Thyroid gland (tissue), 4 donors: ENCODE results near the gene OSBP. TPM values are rescaled to one million over a fixed set of nuclear protein-coding genes. Genes with fewer than 3 reads are reported as not detected.

ENCODE experiments used
- DNase-seq, 2 donors: peaks; one replicate each; pipeline ENCODE4 v3.0.0-alpha.2; 2019
- H3K27ac ChIP-seq, 3 donors: fragments of 200-600 bp; sonication (generic); 1 replicate in 2 of 3; 2 replicates in 1 of 3; pipeline ENCODE4 v1.5.1; 2016 to 2019; ENCODE audit warnings: mild to moderate bottlenecking in 1 of 3, moderate library complexity in 1 of 3
- H3K27me3 ChIP-seq: fragments of 200-600 bp; sonication (generic); one replicate; pipeline ENCODE4 v1.5.1; 2019
- H3K36me3 ChIP-seq, 2 donors: fragments of 200-600 bp; sonication (generic); one replicate each; pipeline ENCODE4 v1.5.1; 2016 to 2019
- H3K4me1 ChIP-seq, 2 donors: fragments of 200-600 bp; sonication (generic); one replicate each; pipeline ENCODE4 v1.5.1; 2017 to 2019
- H3K4me3 ChIP-seq, 3 donors: fragments of 200-600 bp; sonication (generic); replicated peaks in 1 of 3; 1 replicate in 2 of 3; 2 replicates in 1 of 3; pipeline ENCODE4 v1.5.1; 2016; ENCODE audit warnings: mild to moderate bottlenecking in 1 of 3
- H3K9me3 ChIP-seq: fragments of 200-600 bp; sonication (generic); one replicate; pipeline ENCODE4 v1.5.1; 2017
- POLR2A ChIP-seq, 2 donors: fragments of 450-650 bp; IDR thresholded peaks; one replicate each; pipeline ENCODE4 v1.6.1; 2017; ENCODE audit warnings: antibody characterized with exemption in 2 of 2, mild to moderate bottlenecking in 2 of 2, moderate library complexity in 1 of 2
- WGBS, 2 donors: methylation state at CpG; one replicate each; pipeline ENCODE4 v1.1.5; 2017; 5-methylcytosine and 5-hydroxymethylcytosine counted together
- intact Hi-C: fragments of 100-400 bp; cut with DNase I; formaldehyde crosslinking; loops from one replicate; pipeline ENCODE4 v1.15.1; 2023
- microRNA-seq: library from miRNA; unstranded; fragments of <30 nt; microRNA quantifications from one replicate; pipeline ENCODE4, GENCODE V29; 2016
- small RNA-seq: library from RNA; depleted of rRNA; stranded (forward); fragments of <200 nt; gene quantifications from one replicate; pipeline ENCODE3, GENCODE V24; 2016
- total RNA-seq, 4 donors: library from RNA; depleted of rRNA; stranded (reverse); fragments of >200 nt; gene quantifications; one replicate each; pipeline ENCODE4 v1.2.3, GENCODE V29; 2016
- TF ChIP-seq, protein P1 (sequence below), 6 experiments: fragments of 200-600 bp in 3 of 6; fragments of 450-650 bp in 3 of 6; sonication (generic) in 3 of 6; IDR thresholded peaks; one replicate each; pipeline ENCODE4 v1.5.1; 2016 to 2019; ENCODE audit warnings: antibody characterized with exemption in 6 of 6, mild to moderate bottlenecking in 2 of 6, inconsistent platforms in 1 of 6, moderate library complexity in 1 of 6

The OSBP gene
- total RNA-seq, 4 donors from 2014 or later: 47.3 to 59.6 (median 49.5) TPM

DNA sequence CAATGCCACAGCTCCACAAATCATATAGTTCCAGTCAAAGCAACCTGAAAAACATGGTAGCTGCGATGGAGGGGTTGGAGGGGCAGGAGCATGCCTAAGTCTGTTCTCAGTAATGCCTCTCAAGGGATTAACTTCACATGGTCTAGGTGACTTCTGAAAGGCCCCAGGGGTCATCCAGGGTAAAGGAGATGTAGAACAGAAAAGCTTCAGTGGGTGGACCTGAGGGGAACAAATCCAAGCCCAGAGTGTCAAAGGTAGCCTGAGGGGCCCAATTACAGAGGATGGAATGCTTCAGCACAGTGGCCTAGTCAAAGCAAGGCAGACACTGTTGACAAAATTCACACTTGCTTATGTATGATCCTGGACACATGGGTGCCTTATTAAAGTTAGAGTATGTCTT is 80.9 kb downstream of the OSBP start:
- intact Hi-C loops: loop anchor here (10.0 kb wide), 1 partner anchor 140 kb away; no protein-coding TSS in a partner anchor
- H3K4me1 ChIP-seq: no peaks in the 10 kb centered on the region
- H3K27me3 ChIP-seq: no peaks in the 10 kb centered on the region
- DNase-seq: no peak
- no peak overlapping the region for H3K4me3 ChIP-seq
- no peaks in the 10 kb centered on the region for H3K36me3 ChIP-seq
- TF ChIP-seq, protein P1, sequence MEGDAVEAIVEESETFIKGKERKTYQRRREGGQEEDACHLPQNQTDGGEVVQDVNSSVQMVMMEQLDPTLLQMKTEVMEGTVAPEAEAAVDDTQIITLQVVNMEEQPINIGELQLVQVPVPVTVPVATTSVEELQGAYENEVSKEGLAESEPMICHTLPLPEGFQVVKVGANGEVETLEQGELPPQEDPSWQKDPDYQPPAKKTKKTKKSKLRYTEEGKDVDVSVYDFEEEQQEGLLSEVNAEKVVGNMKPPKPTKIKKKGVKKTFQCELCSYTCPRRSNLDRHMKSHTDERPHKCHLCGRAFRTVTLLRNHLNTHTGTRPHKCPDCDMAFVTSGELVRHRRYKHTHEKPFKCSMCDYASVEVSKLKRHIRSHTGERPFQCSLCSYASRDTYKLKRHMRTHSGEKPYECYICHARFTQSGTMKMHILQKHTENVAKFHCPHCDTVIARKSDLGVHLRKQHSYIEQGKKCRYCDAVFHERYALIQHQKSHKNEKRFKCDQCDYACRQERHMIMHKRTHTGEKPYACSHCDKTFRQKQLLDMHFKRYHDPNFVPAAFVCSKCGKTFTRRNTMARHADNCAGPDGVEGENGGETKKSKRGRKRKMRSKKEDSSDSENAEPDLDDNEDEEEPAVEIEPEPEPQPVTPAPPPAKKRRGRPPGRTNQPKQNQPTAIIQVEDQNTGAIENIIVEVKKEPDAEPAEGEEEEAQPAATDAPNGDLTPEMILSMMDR (IDR thresholded peaks at IDR 0.05): no peak
- no peak for TF ChIP-seq POLR2A (IDR thresholded peaks at IDR 0.05)
- no peak overlapping the region for H3K27ac ChIP-seq
- H3K9me3 ChIP-seq: no peaks in the 10 kb centered on the region
- 73 to 90% methylated on average over 1 of the region's 1 CpG for WGBS, 2 donors

DNA sequence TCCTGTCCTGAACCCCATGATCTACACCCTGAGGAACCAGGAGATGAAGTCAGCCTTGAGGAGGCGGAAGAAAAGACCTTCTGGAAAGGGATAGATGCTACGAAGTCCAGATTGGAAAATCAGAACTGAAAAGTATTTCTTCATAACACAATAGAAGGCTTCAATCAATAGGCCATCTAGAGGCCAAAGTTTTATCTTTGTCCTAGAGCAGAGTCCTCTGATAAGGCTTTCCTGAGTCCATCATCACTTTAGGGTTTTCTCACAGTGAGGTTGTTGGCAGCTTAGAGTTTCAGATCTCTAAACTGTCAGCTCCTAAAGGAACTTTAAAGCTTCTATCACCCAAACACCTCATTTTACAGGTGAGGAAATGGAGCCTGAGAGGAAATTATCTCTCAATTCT is 83.0 kb downstream of the OSBP start:
- H3K27me3 ChIP-seq: no peaks in the 10 kb centered on the region
- no peaks in the 10 kb centered on the region for H3K36me3 ChIP-seq
- no peak overlapping the region for H3K4me3 ChIP-seq
- intact Hi-C loops: loop anchor here (10.0 kb wide), 1 partner anchor 142 kb away; no protein-coding TSS in a partner anchor
- H3K27ac ChIP-seq: no peak overlapping the region
- 87 to 98% methylated on average over 2 of the region's 2 CpGs for WGBS, 2 donors
- TF ChIP-seq, protein P1 (IDR thresholded peaks at IDR 0.05): no peak
- no peak for TF ChIP-seq POLR2A (IDR thresholded peaks at IDR 0.05)
- no peaks in the 10 kb centered on the region for H3K9me3 ChIP-seq
- no peaks in the 10 kb centered on the region for H3K4me1 ChIP-seq
- DNase-seq: no peak

DNA sequence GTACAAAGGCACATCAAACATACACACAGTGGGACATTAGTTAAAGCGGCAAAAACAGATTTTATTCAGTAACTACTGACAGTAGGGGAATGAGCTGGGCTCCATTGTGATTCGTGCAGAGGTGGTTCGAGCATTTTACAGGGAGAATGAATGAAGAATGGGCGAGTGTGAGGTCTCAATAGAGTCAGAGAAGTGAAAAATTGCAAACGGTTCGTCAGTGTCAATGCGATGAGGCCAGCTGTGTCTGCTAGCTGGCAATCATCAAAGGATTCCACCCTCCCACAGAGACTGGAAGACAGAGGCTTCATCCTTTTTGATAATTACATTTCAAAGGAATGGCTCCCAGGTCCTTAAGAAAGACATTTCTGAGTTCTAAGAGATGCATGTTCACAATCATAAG is 86.9 kb downstream of the OSBP start:
- no peaks in the 10 kb centered on the region for H3K36me3 ChIP-seq
- H3K4me1 ChIP-seq: no peaks in the 10 kb centered on the region
- 55 to 58% methylated on average over 7 of the region's 7 CpGs for WGBS, 2 donors
- intact Hi-C loops: no loop called here
- no peak overlapping the region for H3K27ac ChIP-seq
- TF ChIP-seq POLR2A (IDR thresholded peaks at IDR 0.05): no peak
- TF ChIP-seq, protein P1 (IDR thresholded peaks at IDR 0.05): no peak
- H3K4me3 ChIP-seq: no peak overlapping the region
- no peaks in the 10 kb centered on the region for H3K9me3 ChIP-seq
- DNase-seq: no peak
- H3K27me3 ChIP-seq: no peaks in the 10 kb centered on the region

Small RNA genes lying within 50 kb of the gene (microRNA-seq; reads per million reads assigned to microRNA genes)
- gene MIR3162: not detected

Small RNA genes lying within 50 kb of the gene (small RNA-seq; reads per million reads assigned to genes)
- gene MIR3162: not detected

Other genes starting within 250 kb of the OSBP start
- not detected for gene OR5A2, start 189.4 kb downstream of the OSBP start, total RNA-seq
- under 1 TPM in 1 of 4 donors, not detected in 3; 0.05 TPM for gene OR5A1, start 179.3 kb downstream of the OSBP start, total RNA-seq
- not detected for gene OR4D6, start 158.8 kb downstream of the OSBP start, total RNA-seq
- not detected for gene OR4D10, start 142.5 kb downstream of the OSBP start, total RNA-seq
- gene OR4D11, start 112.2 kb downstream of the OSBP start, total RNA-seq: not detected
- not detected for gene OR4D9, start 104.2 kb downstream of the OSBP start, total RNA-seq
- gene PATL1, start 53.3 kb upstream of the OSBP start, total RNA-seq: 10 to 100 TPM; 14.5 to 19.8 (median 17.0) TPM
- gene OR10V1, start 98.1 kb upstream of the OSBP start, total RNA-seq: not detected
- gene STX3, start 139.6 kb upstream of the OSBP start, total RNA-seq: 10 to 100 TPM; 36.5 to 46.4 (median 41.6) TPM
- 10 to 100 TPM; 19.4 to 40.7 (median 25.4) TPM for gene MRPL16, start 195.0 kb upstream of the OSBP start, total RNA-seq
- not detected for gene CBLIF, start 229.7 kb upstream of the OSBP start, total RNA-seq